Measurements from ENCODE around the gene RPH3AL. TPM values are rescaled to one million over a fixed set of nuclear protein-coding genes. Genes with fewer than 3 reads are reported as not detected.

Gene RPH3AL
- total and polyA plus RNA-seq, 2 of the 8 experiments (the other 6 are each of a cell fraction or from before 2014, with no cell fraction given): 5.6 to 5.8 TPM

DNA sequence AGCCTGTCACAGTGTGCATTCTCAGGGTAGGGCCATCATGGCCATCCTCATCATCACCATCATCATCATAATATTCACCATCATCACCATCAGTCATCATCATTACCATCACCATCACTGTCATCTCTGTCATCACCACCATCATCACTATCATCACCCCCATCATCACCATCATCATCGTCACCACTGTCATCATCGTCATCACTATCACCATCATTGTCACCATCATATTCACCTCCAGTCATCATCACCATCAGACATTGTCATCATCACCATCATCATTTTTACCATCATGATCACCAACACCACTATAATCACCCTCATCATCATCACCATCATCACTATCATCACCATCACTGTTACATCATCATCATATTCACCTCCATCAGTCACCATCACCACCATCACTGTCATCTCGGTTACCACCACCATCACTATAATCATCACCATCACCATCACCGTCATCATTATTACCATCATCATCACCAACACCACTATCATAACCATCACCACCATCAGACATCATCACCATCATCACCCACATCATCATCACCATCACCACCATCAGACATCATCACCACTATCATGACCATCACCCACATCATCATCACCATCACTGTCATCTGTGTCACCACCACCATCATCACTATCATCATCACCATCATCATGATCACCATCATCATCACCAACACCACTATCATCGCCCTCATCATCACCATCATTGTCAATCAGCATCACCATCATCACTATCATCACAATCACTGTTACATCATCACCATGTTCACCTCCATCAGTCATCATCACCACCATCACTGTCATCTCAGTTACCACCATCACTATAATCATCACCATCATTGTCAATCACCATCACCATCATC is 8.5 kb downstream of the RPH3AL start (continued):
- TF ChIP-seq EGR1 (IDR thresholded peaks at IDR 0.05; ENCODE audit: borderline replicate concordance, low read depth, low read length) (no peak), SP1 (IDR thresholded peaks at IDR 0.05; ENCODE audit: low read depth, low read length) (no peak), CHD2 (IDR thresholded peaks at IDR 0.05; ENCODE audit: low read length) (no peak), RFX5 (IDR thresholded peaks at IDR 0.05; ENCODE audit: borderline replicate concordance, low read depth, low read length) (no peak), HDAC2 (IDR thresholded peaks at IDR 0.05; ENCODE audit: borderline replicate concordance in 1 of 2, low read depth in 2 of 2, low read length in 2 of 2) (no peak), SIRT6 (IDR thresholded peaks at IDR 0.05; ENCODE audit: low read length) (no peak), ZNF274 (IDR thresholded peaks at IDR 0.05; ENCODE audit: borderline replicate concordance, extremely low read depth, low read length) (no peak), POLR2AphosphoS5 (IDR thresholded peaks at IDR 0.05; ENCODE audit: low read depth, low read length) (no peak)

Measured in H1 (cell line).